Measurements from ENCODE around the gene PSMB5. TPM values are rescaled to one million over a fixed set of nuclear protein-coding genes. Genes with fewer than 3 reads are reported as not detected.
A peak's percentile ranks its signal among the peaks of the same experiment; 100 is the strongest.

PSMB5 gene
- total and polyA plus RNA-seq, 2 of the 13 experiments (the other 11 are each of a cell fraction or from before 2014, with no cell fraction given), result 705 to 871 TPM

- TF ChIP-seq LRRFIP1 (CRISPR knock-in tag; conservative IDR thresholded peaks at IDR 0.05) (no peak), ZSCAN29 (CRISPR knock-in tag; conservative IDR thresholded peaks at IDR 0.05) (no peak), PCBP2 (optimal IDR thresholded peaks at IDR 0.05; ENCODE audit: low read depth, low read length, poor library complexity, severe bottlenecking) (peak; percentile 70), STAT5B (CRISPR knock-in tag; IDR thresholded peaks at IDR 0.05) (no peak), BATF2 (CRISPR knock-in tag; IDR thresholded peaks at IDR 0.05) (no peak), KMT2A (CRISPR knock-in tag; IDR thresholded peaks at IDR 0.05) (no peak), ISX (CRISPR knock-in tag; conservative IDR thresholded peaks at IDR 0.05) (no peak), ZBTB2 (CRISPR knock-in tag; IDR thresholded peaks at IDR 0.05; ENCODE audit: low read depth) (no peak), ZNF333 (CRISPR knock-in tag; IDR thresholded peaks at IDR 0.05; ENCODE audit: borderline replicate concordance) (no peak), ZNF629 (CRISPR knock-in tag; conservative IDR thresholded peaks at IDR 0.05) (no peak), DRAP1 (CRISPR knock-in tag; IDR thresholded peaks at IDR 0.05) (0 out of 2 replicates have a peak, but pooled peaks have one; percentile 29), ZNF160 (CRISPR knock-in tag; IDR thresholded peaks at IDR 0.05) (no peak), ZNF792 (CRISPR knock-in tag; IDR thresholded peaks at IDR 0.05) (no peak), CAMTA2 (CRISPR knock-in tag; IDR thresholded peaks at IDR 0.05; ENCODE audit: borderline replicate concordance) (no peak), CENPT (CRISPR knock-in tag; IDR thresholded peaks at IDR 0.05; ENCODE audit: low read depth) (no peak), NR3C1 (CRISPR knock-in tag; IDR thresholded peaks at IDR 0.05) (no peak), ZNF138 (CRISPR knock-in tag; IDR thresholded peaks at IDR 0.05; ENCODE audit: low read depth) (no peak), MNT (IDR thresholded peaks at IDR 0.05) (no peak), GMEB2 (CRISPR knock-in tag; IDR thresholded peaks at IDR 0.05; ENCODE audit: low read depth) (no peak), ZBTB34 (CRISPR knock-in tag; IDR thresholded peaks at IDR 0.05) (no peak)
These were observed 54.8 kb downstream of the PSMB5 start (continued) for GRCh38 chr14:22979748-22980392.
